Measurements from ENCODE around the gene IQGAP2.

GRCh38 chr5:76365561-76365960 lies 37.5 kb upstream of the IQGAP2 start:
- TF ChIP-seq CTCF (tag by site-specific recombination; IDR thresholded peaks at IDR 0.05) (no peak), ZNF133 (tag by site-specific recombination; IDR thresholded peaks at IDR 0.05) (no peak), ZNF768 (tag by site-specific recombination; IDR thresholded peaks at IDR 0.05) (no peak), KLF16 (tag by site-specific recombination; IDR thresholded peaks at IDR 0.05) (no peak), ZFP37 (tag by site-specific recombination; IDR thresholded peaks at IDR 0.05) (no peak), ZSCAN30 (tag by site-specific recombination; IDR thresholded peaks at IDR 0.05) (no peak), REST (tag by site-specific recombination; IDR thresholded peaks at IDR 0.05) (no peak)

Measured in HEK293 (cell line).